OCI-LY7 (cell line): ENCODE measurements around the gene MIDN. TPM values are rescaled to one million over a fixed set of nuclear protein-coding genes. Genes with fewer than 3 reads are reported as not detected.

ENCODE experiments used
- BruUV-seq: library from RNA; stranded (reverse); fragments of 400-500 nt; replicated peaks from 2 replicates; lab custom pipeline; 2021; lab: Mats Ljungman, UMichigan
- CTCF ChIA-PET: fragments of 300-600 bp; sonication (Branson Sonifier 250); formaldehyde crosslinking; loops from one replicate; lab custom pipeline; 2022; ENCODE audit warnings: antibody characterized with exemption; ENCODE audit not compliant: unreplicated experiment; lab: Charles Lee
- POLR2A ChIA-PET: fragments of 300-600 bp; sonication (Branson Sonifier 250); formaldehyde crosslinking; loops from one replicate; lab custom pipeline; 2022; ENCODE audit warnings: antibody characterized with exemption; lab: Charles Lee
- DNase-seq: peaks from one replicate; pipeline ENCODE4 v3.0.0-alpha.2; 2015; ENCODE audit warnings: low spot score
- H2AFZ ChIP-seq: fragments of 200-600 bp; sonication (generic), shearing (Covaris generic); 2 replicates; pipeline ENCODE4 v1.6.1; 2014; ENCODE audit warnings: mild to moderate bottlenecking, antibody characterized with exemption, low read length, moderate library complexity
- H3K27ac ChIP-seq: fragments of 200-600 bp; sonication (generic); 2 replicates; pipeline ENCODE4 v1.5.1; 2014; ENCODE audit warnings: mixed run types, low read depth, mild to moderate bottlenecking, moderate library complexity, low read length, inconsistent platforms; ENCODE audit not compliant: poor library complexity, severe bottlenecking
- H3K36me3 ChIP-seq: fragments of 200-600 bp; sonication (generic); 2 replicates; pipeline ENCODE4 v1.6.1; 2014; ENCODE audit warnings: mild to moderate bottlenecking, antibody characterized with exemption, low read length, moderate library complexity, mixed read lengths; ENCODE audit not compliant: insufficient read depth
- H3K4me1 ChIP-seq: fragments of 200-600 bp; sonication (generic); 2 replicates; pipeline ENCODE4 v1.5.1; 2014; ENCODE audit warnings: mild to moderate bottlenecking, low read length; ENCODE audit not compliant: insufficient read depth, poor library complexity, severe bottlenecking
- H3K4me2 ChIP-seq: fragments of 200-600 bp; sonication (generic); 2 replicates; pipeline ENCODE4 v1.6.1; 2014; ENCODE audit warnings: mild to moderate bottlenecking, low read length
- H3K4me3 ChIP-seq: fragments of 200-600 bp; sonication (generic); 2 replicates; pipeline ENCODE4 v1.5.1; 2014; ENCODE audit warnings: mild to moderate bottlenecking, low read depth, low read length; ENCODE audit not compliant: poor library complexity, severe bottlenecking
- H3K79me2 ChIP-seq: fragments of 200-600 bp; sonication (generic); 2 replicates; pipeline ENCODE4 v1.6.1; 2016; ENCODE audit warnings: low read depth, mild to moderate bottlenecking, low read length, moderate library complexity, mixed read lengths; ENCODE audit not compliant: insufficient read depth
- H3K9me2 ChIP-seq: fragments of 200-600 bp; sonication (generic); 2 replicates; pipeline ENCODE4 v1.6.1; 2016; ENCODE audit warnings: mild to moderate bottlenecking, low read length, mixed read lengths; ENCODE audit not compliant: insufficient read depth
- H3K9me3 ChIP-seq: fragments of 200-600 bp; sonication (generic); 2 replicates; pipeline ENCODE4 v1.6.1; 2014; ENCODE audit warnings: mild to moderate bottlenecking, mixed run types, low read length, mixed read lengths
- H4K20me1 ChIP-seq: fragments of 200-600 bp; sonication (generic); 2 replicates; pipeline ENCODE4 v1.6.1; 2014; ENCODE audit warnings: mild to moderate bottlenecking, antibody characterized with exemption, low read length, moderate library complexity, mixed read lengths; ENCODE audit not compliant: insufficient read depth
- CTCF ChIP-seq: fragments of 200-600 bp; sonication (generic); conservative IDR thresholded peaks from 2 replicates; pipeline ENCODE4 v1.5.1; 2014; ENCODE audit warnings: mild to moderate bottlenecking, antibody characterized with exemption, low read length, moderate library complexity, mixed read lengths
- EZH2phosphoT487 ChIP-seq: fragments of 200-600 bp; sonication (generic); IDR thresholded peaks from 2 replicates; pipeline ENCODE4 v1.6.1; 2018; ENCODE audit warnings: low read depth, borderline replicate concordance, mild to moderate bottlenecking, mixed run types, antibody characterized with exemption, low read length, moderate library complexity, mixed read lengths
- intact Hi-C: fragments of 100-400 bp; cut with micrococcal nuclease; formaldehyde crosslinking; loops from one replicate; pipeline ENCODE4 v1.10.0; 2022; ENCODE audit not compliant: unreplicated experiment
- total RNA-seq, 2 experiments: library from RNA; depleted of rRNA in 1 of 2; stranded (reverse); fragments of >200 nt in 1 of 2; shearing (Covaris generic) in 1 of 2; gene quantifications; 2 replicates each; pipeline ENCODE4 v1.2.3, GENCODE V29; 2014 to 2022

The MIDN gene
- total RNA-seq, 2 experiments from 2014 or later = 20.3 to 70.9 TPM

- TF ChIP-seq EZH2phosphoT487 = no peak
- Histone ChIP-seq H3K4me2 (peak overlapping the region; percentile 97), H3K79me2 (peaks cover 24% of the 10 kb centered on the region), H3K4me3 (peak overlapping the region; percentile 82), H3K9me2 (no peaks in the 10 kb centered on the region), H3K9me3 (no peaks in the 10 kb centered on the region), H3K36me3 (peaks cover 10% of the 10 kb centered on the region), H4K20me1 (peaks cover 1% of the 10 kb centered on the region; the same call in 1 of the 2 replicates), H3K27ac (peak overlapping the region; percentile 93), H2AFZ (no peak overlapping the region), H3K4me1 (peaks cover 72% of the 10 kb centered on the region)
- peak; percentile 91 for DNase-seq
- ChIA-PET CTCF (no interaction called here), POLR2A (no interaction called here)
- intact Hi-C loops = loop anchor here (5.0 to 10.0 kb wide), 2 partner anchors 240 to 382 kb away; partner anchors contain the start of genes CNN2, RNU6-2 and TMEM259
- no TSS peak for BruUV-seq
Measured at GRCh38 chr19:1264801-1265614, 16.6 kb downstream of the MIDN start.

DNA sequence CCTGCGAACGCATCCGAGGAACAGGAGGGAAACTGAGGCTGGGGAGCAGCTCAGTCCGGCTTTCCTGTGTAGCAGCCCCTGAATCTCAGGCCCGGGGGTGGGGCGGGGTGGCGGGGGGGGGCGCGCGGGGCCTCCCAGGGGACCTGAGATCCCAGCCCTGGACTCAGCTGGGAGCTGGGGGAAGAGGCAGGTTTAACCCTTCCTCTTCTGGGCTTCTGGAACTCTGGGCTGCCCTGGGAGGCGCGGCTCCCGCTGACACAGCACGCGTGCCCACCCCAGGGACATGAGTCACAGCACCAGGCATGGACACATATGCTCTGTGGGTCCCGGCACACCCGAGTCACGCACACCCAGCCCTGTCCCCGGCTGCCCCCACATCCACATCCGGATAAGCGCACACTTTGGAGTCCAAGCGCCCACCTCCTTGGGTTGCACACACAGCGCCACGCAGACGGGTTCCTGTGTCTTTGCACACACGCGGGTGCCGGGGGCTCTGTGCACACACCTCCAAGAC is 17.3 kb downstream of the MIDN start:
- no TSS peak for BruUV-seq

More for the DNA sequence above, 17.3 kb downstream of the MIDN start:
- ChIA-PET CTCF (interaction anchor here (1.7 kb wide), 1 partner anchor 21 kb away, joined by 24 read pairs; no protein-coding TSS in a partner anchor), POLR2A (interaction anchor here (1.4 kb wide), 1 partner anchor 9 kb away, joined by 3 read pairs; the partner anchor contains the start of gene FAM174C)
- no peaks in the 10 kb centered on the region for H3K9me2 ChIP-seq
- peaks cover 30% of the 10 kb centered on the region for H3K79me2 ChIP-seq
- TF ChIP-seq CTCF (no peak), EZH2phosphoT487 (no peak)
- H3K4me3 ChIP-seq = peak overlapping the region; percentile 82
- peaks cover 17% of the 10 kb centered on the region for H3K36me3 ChIP-seq
- H3K4me2 ChIP-seq = peak overlapping the region; percentile 97
- no peak for DNase-seq
- intact Hi-C loops = loop anchor here (1.0 to 10.0 kb wide), 3 partner anchors 16 to 382 kb away; partner anchors contain the start of genes CNN2, RNU6-2 and TMEM259
- H3K27ac ChIP-seq = peak overlapping the region; percentile 93
- no peak overlapping the region for H2AFZ ChIP-seq
- peaks cover 3% of the 10 kb centered on the region; the same call in 1 of the 2 replicates for H4K20me1 ChIP-seq
- H3K4me1 ChIP-seq = peaks cover 69% of the 10 kb centered on the region
- no peaks in the 10 kb centered on the region for H3K9me3 ChIP-seq
